HG03064 (cell line): Measurements from ENCODE around the gene ZNF445.
"Not testable (repeated sequence)": the region's sequence is repeated elsewhere in the genome, so short reads cannot be mapped to it uniquely, and the experiment has no call there.

ENCODE experiments used
- ATAC-seq: cut with Tn5 transposase; IDR thresholded peaks from one replicate; pipeline ENCODE4 v1.9.1; 2021; ENCODE audit warnings: low read depth; ENCODE audit not compliant: unreplicated experiment

ZNF445 gene

DNA sequence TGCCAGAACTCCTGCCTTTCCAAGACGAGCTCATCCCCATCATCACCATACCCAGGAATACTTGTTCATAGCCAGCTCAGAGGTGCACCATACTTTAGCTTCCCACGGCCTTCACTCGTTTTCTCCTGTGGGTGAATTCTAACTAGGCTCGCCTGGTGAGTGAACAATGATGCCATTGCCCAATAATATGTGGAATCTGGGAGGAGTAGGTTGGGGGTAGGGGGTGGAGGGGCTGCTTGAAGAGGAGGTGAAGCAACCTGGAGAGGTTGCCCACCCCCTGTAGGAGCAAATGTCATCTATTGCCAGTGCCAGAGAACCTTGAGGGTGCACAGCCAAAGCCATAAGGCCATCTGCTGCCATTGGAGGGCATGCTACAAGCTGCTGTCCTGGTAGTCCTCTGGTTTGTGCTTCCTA is 592 bp upstream of the ZNF445 start:
- no peak for ATAC-seq

GRCh38 chr3:44476963-44477311 is 533 bp downstream of the ZNF445 start:
- no peak for ATAC-seq

DNA sequence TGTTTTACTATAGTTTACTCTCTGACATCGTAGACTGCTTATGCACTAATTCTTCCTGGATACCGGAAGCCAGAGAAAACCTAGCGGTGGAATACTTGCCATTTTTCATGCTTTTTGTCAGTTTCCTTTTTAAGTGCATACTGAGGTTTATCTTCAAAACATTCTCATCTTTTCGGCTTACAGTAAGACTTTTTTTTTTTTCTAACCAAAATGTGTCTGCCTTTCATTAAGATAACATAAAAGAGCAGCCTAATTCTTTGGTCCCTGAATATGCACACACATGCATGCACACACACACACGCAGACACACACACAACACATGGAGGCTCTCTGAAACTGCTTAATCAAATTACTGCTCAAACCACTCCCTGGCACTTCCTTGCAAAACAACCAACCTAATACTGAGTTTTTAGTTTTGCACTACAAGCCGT is 1.3 kb downstream of the ZNF445 start:
- ATAC-seq = no peak

DNA sequence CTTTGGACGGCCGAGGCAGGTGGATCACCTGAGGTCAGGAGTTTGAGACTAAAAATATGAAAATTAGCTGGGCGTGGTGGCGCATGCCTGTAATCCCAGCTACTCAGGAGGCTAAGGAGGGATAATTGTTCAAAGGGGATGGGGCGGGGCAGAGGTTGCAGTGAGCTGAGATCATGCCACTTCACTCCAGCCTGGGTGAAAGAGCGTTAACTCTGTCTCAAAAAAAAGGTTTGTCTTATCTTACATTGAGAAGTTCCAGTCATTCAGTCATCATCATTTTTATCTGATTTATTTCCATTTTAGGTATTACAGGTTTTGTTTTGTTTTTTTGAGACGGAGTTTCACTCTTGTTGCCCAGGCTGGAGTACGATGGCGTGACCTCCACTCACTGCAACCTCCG is 2.6 kb downstream of the ZNF445 start:
- ATAC-seq = not testable (repeated sequence)

DNA sequence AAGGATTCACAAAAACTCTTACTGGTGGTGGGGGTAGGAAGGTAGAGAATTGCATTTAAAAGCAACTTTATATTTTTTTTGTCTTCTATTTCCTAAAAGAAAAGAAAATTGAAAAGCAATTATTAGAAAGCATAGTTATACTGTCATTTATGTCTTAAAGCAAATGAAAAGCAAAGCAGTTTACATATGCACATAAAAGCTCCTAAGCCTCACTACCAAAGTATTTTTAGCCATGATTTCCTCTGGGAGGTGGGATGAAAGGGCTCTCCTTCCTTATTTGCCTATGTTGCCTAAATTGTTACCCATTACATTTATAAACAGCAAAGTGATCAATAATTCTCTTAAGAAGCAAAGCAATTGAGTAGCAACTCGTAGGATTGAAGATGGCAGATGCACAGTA is 7.0 kb downstream of the ZNF445 start:
- ATAC-seq = no peak

GRCh38 chr3:44469914-44470313 is 7.6 kb downstream of the ZNF445 start:
- ATAC-seq = no peak

- ATAC-seq = no peak
Measured at GRCh38 chr3:44468572-44469520, 8.6 kb downstream of the ZNF445 start.

GRCh38 chr3:44468099-44468537 is 9.4 kb downstream of the ZNF445 start:
- ATAC-seq = not testable (repeated sequence)

DNA sequence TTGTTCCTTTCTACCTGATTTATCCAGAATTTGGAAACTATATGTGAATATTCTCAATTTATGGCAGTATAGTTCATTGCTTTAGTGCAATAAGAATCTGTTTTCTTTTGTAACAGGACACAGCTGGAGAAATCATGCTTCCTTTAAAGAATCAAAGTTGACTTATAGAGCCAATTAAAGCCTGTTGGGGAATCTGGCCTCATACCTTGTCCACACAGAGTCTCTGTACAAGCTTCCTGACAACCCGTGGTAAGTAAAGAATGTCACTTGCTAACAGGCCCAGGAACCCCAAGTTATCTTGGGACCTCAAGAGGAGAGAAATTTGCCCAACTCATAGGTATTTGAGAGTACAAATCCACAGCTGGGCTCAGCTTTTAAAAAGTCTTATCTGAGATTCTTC is 10.2 kb downstream of the ZNF445 start:
- ATAC-seq = no peak

GRCh38 chr3:44464920-44465319 is 12.6 kb downstream of the ZNF445 start:
- ATAC-seq = not testable (repeated sequence)

DNA sequence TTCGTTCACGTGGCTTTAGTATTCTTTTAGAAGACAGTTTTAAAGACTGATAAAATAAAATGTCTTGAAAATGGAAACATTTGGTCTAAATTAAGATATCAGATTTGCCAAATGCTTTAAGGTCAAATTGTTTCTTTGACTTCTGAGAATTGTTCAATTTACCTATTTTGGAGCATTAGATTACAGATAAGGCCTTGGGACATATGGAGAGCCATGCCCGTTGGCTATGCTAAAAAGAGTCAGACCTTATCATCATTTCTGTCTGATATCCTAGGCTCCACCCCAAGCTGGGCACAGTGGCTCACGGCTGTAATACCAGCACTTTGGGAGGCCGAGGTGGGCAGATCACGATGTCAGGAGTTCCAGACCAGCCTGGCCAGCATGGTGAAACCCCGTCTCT is 13.0 kb downstream of the ZNF445 start:
- ATAC-seq = no peak

GRCh38 chr3:44460050-44460449 is 17.4 kb downstream of the ZNF445 start:
- not testable (repeated sequence) for ATAC-seq

DNA sequence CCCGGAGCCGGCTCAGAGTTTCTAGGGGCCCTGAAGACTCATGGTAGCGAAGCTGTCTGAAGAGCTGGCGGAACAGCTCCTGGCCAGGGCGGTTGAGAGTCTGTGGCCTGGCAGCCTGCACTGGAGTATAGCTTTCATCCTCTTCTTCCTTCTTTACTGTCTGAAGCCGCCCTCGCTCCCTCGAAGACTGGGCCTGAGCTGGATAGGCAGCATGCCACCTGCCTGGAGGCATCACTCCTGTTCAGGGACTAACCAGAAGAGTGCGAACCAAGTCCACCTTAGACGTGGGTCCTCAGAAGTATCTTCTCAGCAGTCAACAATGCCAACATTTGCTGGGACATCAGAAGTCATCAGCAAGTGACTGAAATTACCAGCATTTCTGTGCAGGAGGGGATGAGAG is 22.2 kb downstream of the ZNF445 start:
- no peak for ATAC-seq

DNA sequence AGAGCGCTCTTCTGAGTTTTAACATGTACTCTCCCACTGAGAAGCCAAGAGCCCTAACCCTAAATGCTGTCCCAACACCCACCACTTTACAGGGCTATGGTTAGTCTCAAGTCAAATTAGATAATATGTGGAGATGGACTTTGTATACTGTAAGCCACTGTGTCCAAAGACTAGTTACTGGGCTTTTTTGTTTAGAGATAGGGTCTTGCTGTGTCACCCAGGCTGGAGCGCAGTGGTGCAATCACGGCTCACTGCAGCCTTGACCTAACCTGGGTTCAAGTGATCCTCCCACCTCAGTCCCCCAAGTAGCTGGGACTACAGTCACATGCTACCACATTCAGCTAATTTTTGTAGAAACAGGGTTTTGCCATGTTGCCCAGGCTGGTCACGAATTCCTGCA is 23.2 kb downstream of the ZNF445 start:
- no peak for ATAC-seq

DNA sequence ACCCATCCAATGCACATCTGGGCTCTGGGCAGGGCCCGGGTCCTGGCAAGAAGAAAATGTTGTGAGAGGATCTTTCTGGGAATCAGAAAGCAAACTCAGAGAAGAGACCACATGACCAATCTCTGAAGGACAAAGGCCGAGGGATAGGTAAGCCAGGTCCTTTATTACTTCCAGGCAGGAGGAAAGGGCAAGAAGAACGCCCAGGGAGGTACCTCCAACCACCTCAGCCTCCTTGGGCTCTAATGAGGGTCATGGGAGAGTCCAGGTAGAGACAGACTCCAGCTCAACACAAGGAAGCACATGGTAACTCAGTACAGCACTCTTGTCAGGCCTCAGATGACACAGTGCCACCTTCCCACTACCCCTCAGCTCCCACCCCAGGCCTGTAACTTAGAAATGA is 26.0 kb downstream of the ZNF445 start:
- no peak for ATAC-seq

- ATAC-seq = no peak
Measured at GRCh38 chr3:44446929-44447328, 30.5 kb downstream of the ZNF445 start.

DNA sequence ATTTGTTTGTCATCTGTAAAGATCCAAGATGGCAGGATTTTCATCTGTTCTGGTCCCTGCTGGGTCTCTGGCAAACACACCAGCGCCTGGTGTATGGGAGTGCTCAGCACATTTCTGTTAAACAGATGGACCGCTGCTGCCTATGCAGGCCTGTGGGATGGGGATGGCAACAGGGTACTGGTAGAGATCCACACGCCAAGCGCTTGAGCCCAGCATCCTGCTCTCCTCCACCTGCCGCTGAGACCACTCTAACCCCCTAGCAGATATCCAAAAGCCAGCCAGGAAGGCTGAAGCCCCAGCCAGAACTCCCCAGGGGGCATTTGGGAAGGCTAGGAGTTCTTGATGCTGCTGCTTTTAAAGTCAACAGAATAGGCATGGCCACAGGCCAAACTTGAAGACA is 31.7 kb downstream of the ZNF445 start:
- ATAC-seq = no peak

DNA sequence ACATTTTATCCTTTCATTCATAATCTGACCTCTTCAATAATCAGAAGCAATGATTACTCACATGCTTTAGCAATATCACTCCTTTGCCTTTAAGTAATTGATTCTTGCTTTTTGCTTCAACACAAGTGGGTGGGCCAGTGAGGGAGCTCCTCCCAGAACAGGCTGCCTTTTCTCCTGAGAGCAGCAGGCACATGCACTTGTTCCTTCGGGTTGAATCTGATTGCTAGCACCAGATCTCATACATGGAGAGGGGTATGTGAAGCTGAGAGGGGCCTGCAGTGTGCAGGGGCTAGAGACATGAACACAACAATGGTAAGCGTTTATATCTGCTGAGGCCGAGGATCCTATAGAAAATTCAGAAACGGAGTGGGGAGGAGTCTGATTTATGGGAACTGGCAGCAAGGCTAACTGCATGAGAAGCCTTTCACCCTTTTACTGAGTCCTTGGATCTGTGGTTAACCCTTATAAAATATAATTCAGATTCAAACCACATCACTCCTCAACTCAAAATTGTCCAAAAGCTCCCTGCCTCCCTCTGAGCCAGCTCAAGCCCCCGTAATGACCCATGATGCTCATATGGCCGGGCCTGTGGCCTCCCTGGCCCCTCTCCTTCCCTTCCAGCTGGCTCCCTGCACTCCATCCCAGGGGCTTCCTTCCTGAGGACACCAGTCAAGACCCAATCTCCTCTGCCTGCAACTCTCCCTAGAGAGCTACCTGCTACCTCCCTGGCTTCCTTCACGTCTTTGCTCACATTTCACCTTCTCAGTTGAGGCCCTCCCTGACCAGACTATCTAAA is 32.4 kb downstream of the ZNF445 start:
- no peak for ATAC-seq

GRCh38 chr3:44444437-44444836 is 33.0 kb downstream of the ZNF445 start:
- no peak for ATAC-seq

DNA sequence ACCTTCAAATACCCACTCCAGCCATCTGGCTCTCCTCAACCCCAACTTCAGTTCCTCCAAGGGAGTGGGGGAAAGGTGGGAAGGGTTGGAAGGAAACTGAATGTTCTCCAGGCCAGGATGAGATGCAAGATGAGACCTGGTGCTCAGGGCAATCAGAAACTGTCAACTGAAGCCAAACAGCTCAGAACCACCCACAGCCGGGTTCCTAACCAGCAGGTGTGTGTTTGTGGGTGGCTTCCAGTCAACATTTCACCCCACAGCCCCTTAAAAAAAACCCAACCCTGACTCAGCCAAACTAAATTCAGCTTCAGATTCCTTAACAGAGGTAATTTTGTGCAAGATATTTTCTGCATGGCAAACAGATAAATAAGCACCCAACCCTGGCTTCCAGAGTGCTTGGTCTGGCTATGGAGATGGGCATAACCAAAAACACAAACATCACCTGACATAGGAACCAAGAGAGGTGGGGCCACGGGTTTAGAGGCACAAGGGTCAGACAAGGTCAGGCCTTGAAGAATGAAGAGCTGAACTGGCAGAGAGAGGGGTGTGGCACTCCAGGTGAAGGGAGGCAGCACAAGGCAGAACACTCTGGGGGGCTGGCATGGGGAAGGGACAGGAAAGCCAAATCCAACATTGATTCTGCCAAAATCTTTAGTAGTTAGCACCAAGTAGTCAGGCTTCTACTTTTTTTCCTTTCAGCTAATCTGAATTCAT is 34.7 kb downstream of the ZNF445 start:
- no peak for ATAC-seq
